Aorta (tissue), 5 donors: ENCODE measurements around the gene PRKD2. TPM values are rescaled to one million over a fixed set of nuclear protein-coding genes. Genes with fewer than 3 reads are reported as not detected.

Experiments used
- ATAC-seq: fragments of 200-7000 bp; cut with Tn5 transposase; one replicate; pipeline ENCODE4 v1.9.1; 2022; ENCODE audit warnings: moderate library complexity; ENCODE audit not compliant: low FRiP score
- DNase-seq, 2 donors: peaks; one replicate each; pipeline ENCODE4 v3.0.0-alpha.2; 2020
- H3K27ac ChIP-seq, 2 donors: one replicate each; pipeline ENCODE4 v1.5.1; 2013; ENCODE audit warnings: low read length in 2 of 2, mild to moderate bottlenecking in 2 of 2, moderate library complexity in 2 of 2, control low read depth in 1 of 2, inconsistent platforms in 1 of 2, low read depth in 1 of 2
- H3K27me3 ChIP-seq, 2 donors: one replicate each; pipeline ENCODE4 v1.6.1; 2013; ENCODE audit warnings: control low read depth in 1 of 2, low read length in 1 of 2, mild to moderate bottlenecking in 1 of 2, moderate library complexity in 1 of 2; ENCODE audit not compliant: insufficient read depth in 2 of 2, control insufficient read depth in 1 of 2
- H3K36me3 ChIP-seq, 2 donors: one replicate each; pipeline ENCODE4 v1.6.1; 2013; ENCODE audit warnings: control low read depth in 1 of 2, low read length in 1 of 2, mild to moderate bottlenecking in 1 of 2; ENCODE audit not compliant: insufficient read depth in 2 of 2, control insufficient read depth in 1 of 2
- H3K4me1 ChIP-seq, 2 donors: one replicate each; pipeline ENCODE4 v1.6.1; 2013; ENCODE audit warnings: low read length in 2 of 2, control low read depth in 1 of 2, mild to moderate bottlenecking in 1 of 2, moderate library complexity in 1 of 2; ENCODE audit not compliant: insufficient read depth in 2 of 2, control insufficient read depth in 1 of 2
- H3K4me3 ChIP-seq, 2 donors: one replicate each; pipeline ENCODE4 v1.5.1; 2013; ENCODE audit warnings: low read length in 2 of 2, control low read depth in 1 of 2, mild to moderate bottlenecking in 1 of 2
- H3K9me3 ChIP-seq: one replicate; pipeline ENCODE4 v1.6.1; 2013; ENCODE audit warnings: mild to moderate bottlenecking, low read length; ENCODE audit not compliant: control insufficient read depth
- WGBS, 2 donors: extraction: QIAGEN DNeasy Blood & Tissue Kit; methylation state at CpG; one replicate each; pipeline ENCODE4 v1.1.7; 2013; 5-methylcytosine and 5-hydroxymethylcytosine counted together
- intact Hi-C, 2 donors: fragments of 100-400 bp; cut with DNase I; formaldehyde crosslinking; loops; one replicate each; pipeline versions ENCODE4 v1.14.2 to v1.15.0; 2022
- polyA plus RNA-seq, 2 donors: library from polyadenylated mRNA; stranded (reverse); fragments of 200-250 nt; gene quantifications; one replicate each; pipeline ENCODE4 v1.2.3, GENCODE V29; 2013
- total RNA-seq, 2 donors: library from RNA; stranded (reverse); fragmentation: NEBNext Ultra II Directional; extraction: Animal tissue kit (Norgen Biotek cat#: 25700); gene quantifications; one replicate each; pipeline ENCODE4 v1.2.1, GENCODE V29; 2021
- donor health status: healthy with polysubstance abuse.
- donor health status: Bipolar disorder and iron deficiency.
- donor health status: DM: no; HTN: no; CAD: no.
- donor health status: DM: no; HTN: no; CAD: no.
- donor health status: DM: yes; HTN: yes; CAD: no.

PRKD2 gene
- total and polyA plus RNA-seq, 4 donors: 15.3 to 79.2 (median 52.4) TPM

DNA sequence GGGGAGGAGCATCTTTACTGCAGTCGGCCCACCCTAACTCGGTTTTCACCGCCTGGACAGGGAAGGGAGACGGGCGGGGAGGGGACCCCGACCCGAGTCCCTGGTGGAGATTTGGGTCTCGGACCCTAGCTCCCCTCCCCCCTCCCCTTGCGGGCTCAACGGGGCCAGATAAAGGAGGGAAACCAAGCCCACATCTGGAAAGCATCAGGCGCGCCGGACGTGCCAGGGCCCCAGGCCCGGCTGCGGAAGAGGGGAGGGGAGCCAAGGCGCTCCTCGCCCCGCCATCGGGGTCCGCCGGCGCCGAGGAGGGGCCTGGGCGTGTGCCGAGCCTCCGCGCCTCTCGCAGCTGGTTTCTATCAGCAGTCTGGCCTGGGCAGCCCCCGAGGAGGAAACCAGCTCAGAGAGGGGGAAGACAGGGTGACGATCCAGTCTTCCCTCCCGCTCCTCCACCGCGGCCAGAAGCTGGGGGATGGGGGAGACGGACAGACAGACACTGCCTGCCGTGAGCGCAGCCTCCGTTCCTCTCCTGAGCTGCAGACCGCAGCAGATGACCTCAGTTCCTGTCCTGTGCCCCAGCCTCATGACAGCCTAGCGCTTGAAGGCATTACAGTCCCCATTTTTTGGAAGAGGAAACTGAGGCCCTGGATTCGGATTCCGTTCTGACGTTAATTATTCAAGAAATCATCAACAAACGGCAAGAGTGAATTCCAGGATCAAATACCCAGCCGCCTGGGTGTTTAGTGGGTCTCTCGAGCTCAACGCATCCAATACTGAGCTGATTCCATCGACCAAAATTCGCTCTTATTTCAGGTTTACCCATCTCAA lies 77.3 kb downstream of the PRKD2 start:
- ATAC-seq (peak; percentile 57), DNase-seq (peak; percentile 87 to 89)
- H3K4me1 ChIP-seq: peaks cover 0 to 2% of the 10 kb centered on the region in 2 donors
- H3K27ac ChIP-seq: peak overlapping the region; percentile 3 to 82
- no peaks in the 10 kb centered on the region for H3K36me3 ChIP-seq
- H3K4me3 ChIP-seq: peak overlapping the region; percentile 54 to 58
- H3K27me3 ChIP-seq: no peaks in the 10 kb centered on the region
- intact Hi-C loops: no loop called here
- no peaks in the 10 kb centered on the region for H3K9me3 ChIP-seq
- WGBS, 2 donors: 5 to 8% methylated on average over 35 to 49 of the region's 49 CpGs

DNA sequence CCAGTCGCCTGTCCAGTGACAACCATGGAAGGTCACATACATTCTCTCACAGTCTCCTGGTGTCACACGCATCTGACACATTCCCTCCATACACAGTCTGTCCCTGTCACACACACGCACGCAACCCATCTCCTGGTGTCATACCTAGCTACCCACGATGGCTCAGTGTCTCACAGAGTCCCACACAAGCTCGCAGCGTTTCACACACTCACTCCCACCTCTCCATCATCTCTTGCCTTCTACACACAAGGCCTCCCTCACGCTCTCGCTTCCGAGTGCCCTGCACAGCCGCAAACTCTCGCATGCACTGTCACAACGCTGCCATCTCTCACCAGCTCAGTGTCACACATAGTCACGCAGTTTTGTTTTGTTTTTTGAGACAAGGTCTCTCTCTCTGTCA lies 79.7 kb downstream of the PRKD2 start:
- H3K4me1 ChIP-seq: no peaks in the 10 kb centered on the region
- ATAC-seq: no peak
- intact Hi-C loops: no loop called here

DNA sequence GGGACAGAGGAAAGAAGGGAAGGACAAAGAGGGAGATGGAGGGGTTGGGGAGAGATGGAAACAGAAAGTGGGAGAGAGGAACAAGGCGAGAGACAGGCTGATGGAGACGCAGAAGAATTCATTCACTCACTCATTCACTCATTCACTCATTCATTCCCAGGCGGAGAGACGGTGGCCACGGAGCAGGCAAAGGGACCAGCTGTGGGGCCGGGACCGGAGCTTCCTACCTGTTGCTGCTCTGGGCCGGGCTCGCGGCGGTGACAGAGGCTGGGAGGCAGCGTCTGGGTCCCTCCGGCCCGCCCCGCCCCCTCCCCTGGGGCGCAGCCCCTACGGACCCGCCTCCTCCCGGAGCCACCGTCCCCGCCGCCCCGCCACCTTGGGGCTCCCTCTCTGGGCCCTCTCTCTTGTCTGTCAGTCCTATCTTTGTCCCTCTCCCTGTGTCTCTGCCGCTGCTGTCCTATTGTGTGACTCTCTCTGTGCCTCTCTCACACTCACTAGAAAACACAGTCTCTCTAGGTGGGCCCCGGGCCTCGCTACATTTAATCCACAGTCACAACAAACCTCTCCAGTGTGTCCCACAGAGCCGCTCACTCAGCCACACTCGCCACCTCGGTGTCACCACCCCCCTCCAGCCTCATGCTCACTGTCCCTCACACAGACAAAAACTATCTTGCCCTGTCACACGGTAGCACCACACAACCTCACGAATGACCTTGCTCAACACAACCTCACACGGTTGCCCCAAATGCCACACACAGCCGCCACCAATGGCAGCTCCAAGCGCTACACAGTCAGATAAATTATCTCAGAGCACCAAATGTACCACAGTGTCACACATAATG lies 80.8 kb downstream of the PRKD2 start, which contains the start of gene GNG8:
Gene GNG8 (minus strand): TSS at position 283 of the 842 bp plus-strand sequence. CDS start 1,520 bp downstream, outside the sequence.
- Histone ChIP-seq H3K27ac (no peak within 1 kb of the TSS), H3K9me3 (no peaks in the 10 kb centered on the region), H3K27me3 (no peaks in the 10 kb centered on the region), H3K4me3 (no peak within 1 kb of the TSS), H3K4me1 (no peaks in the 10 kb centered on the region), H3K36me3 (no peaks in the 10 kb centered on the region)
- DNase-seq (no peak), ATAC-seq (no peak)
- intact Hi-C loops: no loop called here
- WGBS, 2 donors: 55 to 63% methylated on average over 30 to 34 of the region's 34 CpGs

More for the DNA sequence above, 79.7 kb downstream of the PRKD2 start:
- Histone ChIP-seq H3K4me3 (no peak overlapping the region), H3K9me3 (no peaks in the 10 kb centered on the region), H3K27me3 (no peaks in the 10 kb centered on the region), H3K27ac (no peak overlapping the region), H3K36me3 (no peaks in the 10 kb centered on the region)
- WGBS, 2 donors: 88 to 92% methylated on average over 14 of the region's 14 CpGs
- no peak for DNase-seq

DNA sequence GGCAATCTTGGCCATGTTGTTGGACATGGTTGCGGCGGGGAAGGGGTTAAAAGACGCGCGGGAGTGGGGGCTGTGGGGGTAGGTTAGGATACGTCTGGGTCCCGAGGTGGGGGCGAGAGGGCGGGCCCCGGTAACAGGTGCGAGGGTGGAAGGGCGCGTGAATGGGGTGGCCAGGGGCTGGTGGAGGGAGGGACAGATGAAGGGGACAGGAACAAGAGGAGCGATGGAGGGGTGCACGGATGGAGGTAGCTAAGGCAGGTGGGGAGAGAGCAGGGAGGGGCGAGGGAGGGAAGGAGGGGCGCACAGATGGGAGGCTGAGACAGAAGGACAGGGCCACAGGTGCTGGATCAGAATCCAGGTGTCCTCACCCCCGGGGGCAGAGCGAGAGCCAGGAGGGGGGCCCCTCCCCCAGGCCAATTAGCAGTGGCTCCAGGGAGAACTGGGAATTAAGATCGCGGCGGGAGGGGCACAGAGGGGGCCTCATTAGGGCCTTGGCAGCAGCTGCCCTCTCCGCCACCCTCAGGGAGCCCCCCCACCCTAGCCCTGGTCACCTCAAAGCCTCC lies 82.2 kb downstream of the PRKD2 start:
- Histone ChIP-seq H3K27me3 (no peaks in the 10 kb centered on the region), H3K9me3 (no peaks in the 10 kb centered on the region), H3K4me3 (no peak overlapping the region), H3K27ac (no peak overlapping the region), H3K4me1 (no peaks in the 10 kb centered on the region), H3K36me3 (no peaks in the 10 kb centered on the region)
- ATAC-seq (no peak), DNase-seq (no peak)
- 11 to 16% methylated on average over 23 of the region's 23 CpGs for WGBS, 2 donors
- intact Hi-C loops: no loop called here

DNA sequence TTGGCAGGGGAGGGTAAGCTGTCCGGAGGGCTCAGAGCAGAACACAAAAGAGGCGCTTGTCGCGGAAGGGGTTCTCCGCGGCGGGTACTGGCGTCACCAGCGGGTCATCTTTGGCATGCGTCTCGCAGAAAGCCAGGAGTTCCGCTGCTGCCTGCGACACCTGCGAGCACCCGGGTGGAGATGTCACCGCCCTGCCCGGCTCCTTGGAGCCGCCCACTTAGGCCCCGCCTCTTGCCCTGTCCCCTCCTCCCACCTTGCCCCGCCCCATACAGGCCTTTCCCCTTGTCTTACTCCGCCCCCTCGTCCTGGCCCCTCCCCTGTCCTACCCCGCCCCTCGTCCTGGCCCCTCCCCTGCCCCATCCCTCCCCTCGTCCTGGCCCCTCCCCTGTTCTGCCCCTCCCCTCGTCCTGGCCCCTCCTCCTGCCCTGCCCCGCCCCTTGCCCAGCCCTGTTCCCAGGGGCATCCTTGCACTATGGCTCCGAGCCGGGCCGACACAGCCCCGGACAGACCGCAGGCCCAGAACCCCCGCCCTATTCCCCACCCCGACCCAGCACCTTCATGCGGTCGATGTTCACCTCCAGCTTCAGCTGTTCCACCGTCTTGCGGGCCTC lies 82.8 kb downstream of the PRKD2 start:
- Histone ChIP-seq H3K36me3 (no peaks in the 10 kb centered on the region), H3K27ac (no peak overlapping the region), H3K4me3 (no peak overlapping the region), H3K4me1 (no peaks in the 10 kb centered on the region), H3K27me3 (no peaks in the 10 kb centered on the region), H3K9me3 (no peaks in the 10 kb centered on the region)
- intact Hi-C loops: no loop called here
- 21% methylated on average over 37 to 38 of the region's 38 CpGs for WGBS, 2 donors
- peak; percentile 73 for ATAC-seq
- DNase-seq: peak; percentile 91 to 98

DNA sequence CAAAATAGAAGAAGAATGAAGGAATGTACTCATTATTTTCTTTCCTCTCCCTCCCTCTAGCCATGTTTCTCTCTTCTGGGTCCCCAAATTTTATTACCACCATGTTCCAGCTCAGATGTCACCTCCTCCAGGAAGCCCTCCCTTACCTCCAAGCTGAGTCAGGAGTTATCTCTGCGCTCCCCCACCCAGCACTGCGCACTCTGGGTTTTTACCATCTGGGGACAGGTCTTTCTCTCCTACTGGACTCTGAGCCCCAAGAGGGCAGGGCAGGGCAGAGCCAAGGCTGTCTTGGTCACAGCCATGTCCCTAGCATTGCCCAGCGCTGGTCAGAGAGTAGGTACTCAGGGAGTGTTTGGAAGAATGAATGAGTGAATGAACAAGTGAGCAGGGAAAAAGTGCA lies 83.8 kb downstream of the PRKD2 start:
- 93 to 94% methylated on average over 3 of the region's 3 CpGs for WGBS, 2 donors
- Histone ChIP-seq H3K36me3 (no peaks in the 10 kb centered on the region), H3K9me3 (no peaks in the 10 kb centered on the region), H3K27ac (no peak overlapping the region), H3K27me3 (no peaks in the 10 kb centered on the region), H3K4me1 (no peaks in the 10 kb centered on the region), H3K4me3 (no peak overlapping the region)
- DNase-seq (no peak), ATAC-seq (no peak)
- intact Hi-C loops: no loop called here

DNA sequence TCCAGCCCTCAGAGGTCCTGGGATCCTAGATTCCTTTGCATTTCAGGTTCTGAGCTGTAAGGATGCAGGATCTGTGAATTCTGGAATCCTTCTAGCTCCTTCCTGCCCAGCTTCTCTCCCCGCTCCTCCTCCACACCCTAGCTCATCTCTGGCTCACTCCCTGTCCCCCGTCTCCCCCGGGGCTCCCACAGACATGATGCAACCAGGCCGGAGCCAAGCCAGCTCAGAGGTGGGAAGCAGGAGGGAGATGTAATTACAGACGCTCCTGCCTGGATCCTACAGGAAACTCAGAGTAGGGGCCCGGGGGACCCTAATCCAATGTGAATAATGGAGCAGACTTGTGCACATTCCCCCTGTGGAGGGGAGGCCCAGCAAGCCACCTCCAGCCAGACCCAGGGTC lies 85.4 kb downstream of the PRKD2 start:
- DNase-seq (no peak), ATAC-seq (no peak)
- intact Hi-C loops: no loop called here
- 59 to 65% methylated on average over 6 of the region's 6 CpGs for WGBS, 2 donors
- no peaks in the 10 kb centered on the region for H3K4me1 ChIP-seq
- no peaks in the 10 kb centered on the region for H3K36me3 ChIP-seq
- no peak overlapping the region for H3K27ac ChIP-seq
- H3K9me3 ChIP-seq: no peaks in the 10 kb centered on the region
- H3K4me3 ChIP-seq: no peak overlapping the region
- no peaks in the 10 kb centered on the region for H3K27me3 ChIP-seq

DNA sequence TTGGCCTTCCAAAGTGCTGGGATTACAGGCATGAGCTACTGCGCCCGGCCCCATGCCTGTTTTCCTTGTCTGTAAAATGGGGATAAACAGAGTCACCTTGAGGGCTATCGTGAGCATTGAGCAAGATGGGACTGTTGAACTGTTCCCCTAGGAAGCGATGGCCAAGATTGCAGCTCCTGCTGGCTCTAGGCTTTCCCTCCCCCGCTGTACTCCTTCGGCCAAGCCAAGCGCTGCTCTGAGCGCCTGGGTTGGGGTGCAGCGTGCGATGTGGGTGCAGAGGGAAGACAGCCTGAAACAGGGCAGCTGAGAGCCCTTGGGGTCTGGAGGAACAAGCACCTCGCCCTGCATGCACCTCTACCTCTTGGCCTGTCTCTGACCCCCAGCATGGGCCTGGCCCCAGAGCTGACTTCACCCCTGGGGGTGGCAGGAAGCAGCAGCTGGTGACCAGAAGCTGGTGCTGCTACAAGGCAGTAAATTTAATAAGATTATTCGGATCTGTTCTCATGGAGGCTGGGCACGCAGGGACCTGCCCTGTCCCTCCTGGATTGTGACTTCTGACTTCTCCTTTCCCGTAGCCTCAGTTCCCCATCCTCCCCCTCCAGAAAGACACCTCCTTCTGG lies 86.2 kb downstream of the PRKD2 start:
- H3K4me1 ChIP-seq: no peaks in the 10 kb centered on the region
- H3K27ac ChIP-seq: no peak overlapping the region

More for the DNA sequence above, 86.2 kb downstream of the PRKD2 start:
- 84 to 86% methylated on average over 14 of the region's 14 CpGs for WGBS, 2 donors
- intact Hi-C loops: no loop called here
- no peaks in the 10 kb centered on the region for H3K36me3 ChIP-seq
- no peak for DNase-seq
- H3K4me3 ChIP-seq: no peak overlapping the region
- ATAC-seq: no peak
- H3K9me3 ChIP-seq: no peaks in the 10 kb centered on the region
- no peaks in the 10 kb centered on the region for H3K27me3 ChIP-seq
